Activated CD4-positive, alpha-beta T cell treated with anti-CD3 and anti-CD28 coated beads, Interleukin-2, amount 50 U/mL, for 1 hour (primary cell): Measurements from ENCODE around the gene KATNAL2.
"Not testable (repeated sequence)": the region's sequence is repeated elsewhere in the genome, so short reads cannot be mapped to it uniquely, and the experiment has no call there.

Experiments used
- DNase-seq: peaks from one replicate; pipeline ENCODE4 v3.0.0-alpha.2; 2020

KATNAL2 gene

DNA sequence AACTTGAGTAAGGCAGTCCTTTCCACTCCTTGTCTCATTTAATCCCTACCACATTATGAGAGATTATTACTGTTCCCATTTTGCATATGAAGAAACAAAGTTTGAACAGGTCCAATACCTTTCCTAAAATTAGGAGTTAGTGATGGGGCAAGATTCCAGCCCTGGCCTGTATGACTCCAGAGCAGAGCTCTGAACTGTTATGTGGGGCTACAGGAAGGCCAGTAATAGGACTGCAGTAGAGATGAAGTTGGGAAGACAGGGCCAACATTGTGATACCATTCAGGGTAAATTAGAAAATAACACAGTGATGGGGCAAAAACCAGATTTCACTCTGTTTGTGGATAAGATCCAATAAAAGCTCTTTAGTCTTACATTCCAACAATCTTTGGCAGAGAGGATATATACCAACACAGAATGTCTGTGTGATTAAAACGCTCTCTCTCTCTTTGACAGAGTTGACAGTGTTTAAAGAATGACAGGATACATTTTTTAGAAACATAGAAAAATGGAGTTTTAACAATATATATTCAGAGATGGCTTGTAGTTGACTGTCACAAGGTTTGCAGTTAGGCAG is 22.7 kb downstream of the KATNAL2 start:
- no peak for DNase-seq

DNA sequence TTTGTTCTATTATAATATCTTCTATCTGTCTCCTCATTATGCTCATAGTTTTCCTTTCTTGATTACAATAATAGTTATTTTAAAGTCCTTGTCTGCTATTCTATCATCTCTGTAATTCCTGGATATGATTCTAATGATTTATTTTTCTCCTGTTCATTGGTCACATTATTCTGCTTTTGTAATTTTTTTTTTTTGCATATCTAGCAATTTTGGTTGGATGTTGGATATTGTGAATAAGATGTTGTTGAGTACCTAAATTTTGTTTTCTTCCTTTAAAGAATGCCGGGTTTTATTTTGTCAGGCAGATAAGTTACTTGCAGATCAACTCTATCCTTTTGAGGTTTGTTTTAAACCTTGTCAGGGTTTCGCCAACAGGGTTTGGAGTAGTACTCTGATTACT is 25.2 kb downstream of the KATNAL2 start:
- DNase-seq = no peak

- peak; percentile 35 for DNase-seq
Measured at GRCh38 chr18:46946656-46947282, 29.4 kb downstream of the KATNAL2 start.

- no peak for DNase-seq
Measured at GRCh38 chr18:46950064-46950656, 32.8 kb downstream of the KATNAL2 start.

DNA sequence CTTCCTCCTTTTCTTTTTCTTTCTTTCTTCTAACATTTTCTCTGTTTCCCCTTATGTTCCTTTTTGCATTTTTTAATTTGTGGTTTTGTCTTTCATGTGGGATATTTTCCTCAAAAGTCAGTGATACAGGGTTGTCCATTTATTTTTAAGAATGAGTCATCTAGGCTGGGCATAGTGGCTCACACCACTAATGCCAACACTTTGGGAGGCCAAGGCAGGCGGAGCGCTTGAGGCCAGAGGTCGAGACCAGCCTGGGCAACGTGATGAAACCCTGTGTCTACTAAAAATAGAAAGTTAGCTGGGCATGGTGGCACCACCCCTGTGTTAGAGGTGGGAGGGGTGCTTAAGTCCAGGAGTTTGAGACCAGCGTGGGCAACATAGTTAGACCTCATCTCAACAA is 35.8 kb downstream of the KATNAL2 start:
- no peak for DNase-seq

DNA sequence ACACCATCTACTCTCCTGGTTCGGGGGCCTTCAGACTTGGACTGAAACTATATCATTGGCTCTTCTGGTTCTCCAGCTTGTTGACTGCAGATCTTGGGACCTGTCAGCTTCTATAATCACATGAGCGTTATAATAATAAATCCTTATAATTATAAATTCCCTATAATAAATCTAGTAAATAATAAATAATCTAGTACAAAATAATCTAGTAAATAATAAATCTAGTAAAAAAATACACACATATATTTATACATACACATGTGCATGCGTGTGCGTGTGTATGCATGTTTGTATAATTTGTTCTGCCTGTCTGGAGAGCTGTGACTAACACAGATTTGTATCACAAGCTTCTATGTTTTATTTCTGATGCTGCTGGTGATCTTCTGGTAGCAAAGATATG is 40.8 kb downstream of the KATNAL2 start:
- DNase-seq = no peak

DNA sequence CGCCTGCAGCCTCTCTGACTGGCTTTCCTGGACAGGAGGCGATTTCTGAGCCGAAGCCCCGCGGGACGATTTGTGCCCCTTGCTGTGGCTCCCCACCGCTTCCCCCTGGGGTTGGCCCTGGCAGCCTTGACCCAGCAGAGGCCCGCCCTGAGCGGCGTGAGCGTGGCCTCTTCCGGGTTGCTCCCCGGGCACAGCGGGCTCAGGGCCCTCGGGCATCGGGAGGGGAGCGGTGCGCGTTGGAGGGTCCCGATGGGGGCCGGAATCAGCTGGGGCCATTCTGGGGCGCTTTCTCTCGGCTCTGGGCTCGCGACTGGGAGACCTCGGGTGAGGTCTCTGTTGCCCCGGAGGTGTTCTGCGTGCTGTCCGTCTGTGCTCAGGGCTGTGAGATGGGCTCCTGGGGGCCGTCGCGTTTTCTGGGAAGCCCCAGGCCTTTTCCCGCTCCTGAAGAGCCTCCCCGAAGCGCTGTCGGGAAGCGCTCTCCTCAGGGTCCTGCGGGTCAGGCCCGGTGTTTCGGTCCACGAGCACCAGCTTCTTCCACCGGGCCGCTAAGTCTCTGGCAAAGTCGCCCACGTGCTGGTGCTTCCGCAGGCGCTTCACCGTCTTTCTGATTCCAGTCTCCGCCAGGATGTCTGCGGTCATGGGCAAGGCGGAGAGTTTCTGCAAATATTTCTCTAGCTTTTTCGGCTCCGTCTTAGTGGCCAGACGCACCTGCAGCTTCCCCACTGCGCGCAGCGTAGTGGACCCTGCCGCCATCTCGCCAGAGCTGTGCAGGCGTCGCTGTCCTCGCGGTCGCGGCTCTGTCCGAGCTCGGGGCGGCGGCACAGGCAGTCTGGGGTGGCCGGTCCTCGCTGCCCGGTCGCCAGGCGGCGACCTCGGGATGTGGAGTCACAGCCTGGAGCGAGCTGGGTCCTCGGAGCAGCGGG is 46.5 kb downstream of the KATNAL2 start:
- not testable (repeated sequence) for DNase-seq

DNA sequence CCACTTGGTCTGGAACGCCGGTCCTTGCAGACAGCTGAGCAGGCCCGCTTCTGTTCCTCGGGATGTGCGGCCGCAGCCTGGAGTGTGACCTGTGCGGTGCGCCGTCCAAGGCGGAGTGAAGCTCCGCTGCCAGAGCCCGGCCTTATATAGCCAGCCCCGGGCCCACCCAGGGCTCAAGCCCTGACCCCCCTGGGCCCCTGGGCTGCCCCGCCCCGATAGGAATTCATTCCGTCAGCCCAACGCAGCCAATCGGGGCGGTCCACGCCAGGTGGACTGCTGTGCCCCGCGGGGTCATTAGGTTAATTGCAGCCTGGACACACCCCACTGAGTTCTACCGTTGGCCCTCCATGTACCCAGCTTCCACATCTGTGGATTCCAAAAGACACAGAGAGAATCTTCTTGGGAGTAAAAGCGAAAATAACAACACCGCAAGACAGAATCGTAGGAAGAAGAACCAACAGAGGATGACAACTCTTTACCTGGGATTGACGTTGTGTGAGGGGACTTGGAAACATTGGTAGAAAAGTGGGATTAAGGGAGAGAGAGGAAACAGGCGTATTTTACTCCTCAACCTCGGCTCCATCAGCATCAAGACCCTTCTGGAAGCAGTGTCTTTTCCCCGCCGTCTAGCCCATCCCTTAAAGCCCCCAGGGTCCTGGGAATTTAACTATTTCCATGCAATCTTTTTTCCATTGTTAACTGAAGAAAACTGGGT is 47.3 kb downstream of the KATNAL2 start:
- not testable (repeated sequence) for DNase-seq

- not testable (repeated sequence) for DNase-seq
Measured at GRCh38 chr18:46966266-46966665, 48.9 kb downstream of the KATNAL2 start.

DNA sequence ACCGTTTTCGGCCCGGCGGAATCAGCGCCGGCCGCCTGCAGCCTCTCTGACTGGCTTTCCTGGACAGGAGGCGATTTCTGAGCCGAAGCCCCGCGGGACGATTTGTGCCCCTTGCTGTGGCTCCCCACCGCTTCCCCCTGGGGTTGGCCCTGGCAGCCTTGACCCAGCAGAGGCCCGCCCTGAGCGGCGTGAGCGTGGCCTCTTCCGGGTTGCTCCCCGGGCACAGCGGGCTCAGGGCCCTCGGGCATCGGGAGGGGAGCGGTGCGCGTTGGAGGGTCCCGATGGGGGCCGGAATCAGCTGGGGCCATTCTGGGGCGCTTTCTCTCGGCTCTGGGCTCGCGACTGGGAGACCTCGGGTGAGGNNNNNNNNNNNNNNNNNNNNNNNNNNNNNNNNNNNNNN is 52.1 kb downstream of the KATNAL2 start:
- DNase-seq = not testable (repeated sequence)

DNA sequence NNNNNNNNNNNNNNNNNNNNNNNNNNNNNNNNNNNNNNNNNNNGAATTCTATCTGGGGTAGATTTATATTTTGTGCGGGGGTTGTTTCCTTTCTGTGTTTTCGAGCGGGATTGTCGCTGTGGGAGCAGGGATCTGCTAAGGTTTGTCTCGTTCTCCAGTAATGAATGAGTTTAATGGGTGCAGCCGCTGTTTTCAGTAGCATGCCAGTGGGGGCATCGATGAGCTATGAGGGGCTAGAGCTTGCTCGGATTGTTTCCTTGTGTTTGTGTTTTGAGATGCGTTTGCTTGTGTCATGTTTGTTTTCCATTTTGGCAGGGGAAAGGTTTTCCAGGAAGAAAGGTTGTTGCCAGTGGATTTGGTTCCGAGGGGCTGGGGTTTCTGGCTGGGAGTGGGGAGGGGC is 102.5 kb downstream of the KATNAL2 start:
- DNase-seq = not testable (repeated sequence)

DNA sequence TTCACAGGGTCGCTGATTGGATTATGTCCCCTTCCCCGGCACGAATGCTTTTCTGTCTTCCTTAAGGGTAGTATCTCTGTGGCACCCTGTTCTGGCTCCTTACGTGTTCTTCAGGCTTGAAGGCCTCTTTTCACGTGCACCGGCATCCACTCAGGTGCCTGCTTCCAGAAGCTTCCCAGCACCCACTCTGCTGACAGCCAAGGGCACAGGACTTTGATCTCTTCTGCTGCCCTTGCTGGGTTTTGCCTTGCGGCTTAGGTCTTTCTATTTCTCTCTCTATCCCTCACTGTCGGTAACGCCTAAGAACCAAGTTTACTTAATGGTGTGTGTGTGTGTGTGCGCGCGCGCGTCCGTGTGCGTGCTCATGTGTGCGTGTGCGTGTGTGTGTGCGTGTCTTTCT is 103.4 kb downstream of the KATNAL2 start:
- DNase-seq = not testable (repeated sequence)

DNA sequence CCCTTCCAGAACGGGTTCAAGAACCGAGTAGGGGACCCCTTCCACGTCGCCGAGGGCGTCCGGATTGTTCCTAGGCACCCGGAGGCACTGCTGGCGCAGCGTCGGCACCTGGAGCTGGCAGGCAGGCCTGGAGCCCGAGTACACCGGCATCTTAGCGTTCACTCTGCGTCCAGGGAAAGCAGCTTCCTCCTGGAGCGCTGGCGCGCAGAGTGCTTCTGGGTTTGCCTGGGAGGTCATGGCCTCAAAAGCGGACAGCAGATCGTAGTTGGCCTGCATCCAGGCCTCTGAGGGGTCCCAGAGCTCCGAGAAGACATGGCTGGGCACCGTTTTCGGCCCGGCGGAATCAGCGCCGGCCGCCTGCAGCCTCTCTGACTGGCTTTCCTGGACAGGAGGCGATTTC is 105.4 kb downstream of the KATNAL2 start:
- not testable (repeated sequence) for DNase-seq

DNA sequence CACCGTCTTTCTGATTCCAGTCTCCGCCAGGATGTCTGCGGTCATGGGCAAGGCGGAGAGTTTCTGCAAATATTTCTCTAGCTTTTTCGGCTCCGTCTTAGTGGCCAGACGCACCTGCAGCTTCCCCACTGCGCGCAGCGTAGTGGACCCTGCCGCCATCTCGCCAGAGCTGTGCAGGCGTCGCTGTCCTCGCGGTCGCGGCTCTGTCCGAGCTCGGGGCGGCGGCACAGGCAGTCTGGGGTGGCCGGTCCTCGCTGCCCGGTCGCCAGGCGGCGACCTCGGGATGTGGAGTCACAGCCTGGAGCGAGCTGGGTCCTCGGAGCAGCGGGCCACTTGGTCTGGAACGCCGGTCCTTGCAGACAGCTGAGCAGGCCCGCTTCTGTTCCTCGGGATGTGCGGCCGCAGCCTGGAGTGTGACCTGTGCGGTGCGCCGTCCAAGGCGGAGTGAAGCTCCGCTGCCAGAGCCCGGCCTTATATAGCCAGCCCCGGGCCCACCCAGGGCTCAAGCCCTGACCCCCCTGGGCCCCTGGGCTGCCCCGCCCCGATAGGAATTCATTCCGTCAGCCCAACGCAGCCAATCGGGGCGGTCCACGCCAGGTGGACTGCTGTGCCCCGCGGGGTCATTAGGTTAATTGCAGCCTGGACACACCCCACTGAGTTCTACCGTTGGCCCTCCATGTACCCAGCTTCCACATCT is 106.5 kb downstream of the KATNAL2 start:
- not testable (repeated sequence) for DNase-seq

DNA sequence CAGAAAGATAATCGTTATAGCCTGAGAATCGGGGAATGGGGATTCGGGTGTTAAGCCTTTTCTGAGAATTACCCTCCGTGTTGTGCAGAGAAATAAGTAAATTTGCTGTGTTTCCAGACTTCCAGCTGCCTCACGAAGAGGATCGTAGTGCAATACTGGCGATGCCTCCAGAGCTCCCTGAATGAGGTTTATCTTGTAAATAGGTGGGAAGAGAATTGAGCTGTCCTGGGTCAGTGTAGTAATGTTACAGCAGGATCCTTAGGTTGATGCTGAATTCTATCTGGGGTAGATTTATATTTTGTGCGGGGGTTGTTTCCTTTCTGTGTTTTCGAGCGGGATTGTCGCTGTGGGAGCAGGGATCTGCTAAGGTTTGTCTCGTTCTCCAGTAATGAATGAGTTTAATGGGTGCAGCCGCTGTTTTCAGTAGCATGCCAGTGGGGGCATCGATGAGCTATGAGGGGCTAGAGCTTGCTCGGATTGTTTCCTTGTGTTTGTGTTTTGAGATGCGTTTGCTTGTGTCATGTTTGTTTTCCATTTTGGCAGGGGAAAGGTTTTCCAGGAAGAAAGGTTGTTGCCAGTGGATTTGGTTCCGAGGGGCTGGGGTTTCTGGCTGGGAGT is 108.3 kb downstream of the KATNAL2 start:
- DNase-seq = not testable (repeated sequence)

DNA sequence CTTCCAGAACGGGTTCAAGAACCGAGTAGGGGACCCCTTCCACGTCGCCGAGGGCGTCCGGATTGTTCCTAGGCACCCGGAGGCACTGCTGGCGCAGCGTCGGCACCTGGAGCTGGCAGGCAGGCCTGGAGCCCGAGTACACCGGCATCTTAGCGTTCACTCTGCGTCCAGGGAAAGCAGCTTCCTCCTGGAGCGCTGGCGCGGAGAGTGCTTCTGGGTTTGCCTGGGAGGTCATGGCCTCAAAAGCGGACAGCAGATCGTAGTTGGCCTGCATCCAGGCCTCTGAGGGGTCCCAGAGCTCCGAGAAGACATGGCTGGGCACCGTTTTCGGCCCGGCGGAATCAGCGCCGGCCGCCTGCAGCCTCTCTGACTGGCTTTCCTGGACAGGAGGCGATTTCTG is 111.3 kb downstream of the KATNAL2 start:
- DNase-seq = not testable (repeated sequence)

- not testable (repeated sequence) for DNase-seq
Measured at GRCh38 chr18:47029684-47030353, 112.4 kb downstream of the KATNAL2 start.

DNA sequence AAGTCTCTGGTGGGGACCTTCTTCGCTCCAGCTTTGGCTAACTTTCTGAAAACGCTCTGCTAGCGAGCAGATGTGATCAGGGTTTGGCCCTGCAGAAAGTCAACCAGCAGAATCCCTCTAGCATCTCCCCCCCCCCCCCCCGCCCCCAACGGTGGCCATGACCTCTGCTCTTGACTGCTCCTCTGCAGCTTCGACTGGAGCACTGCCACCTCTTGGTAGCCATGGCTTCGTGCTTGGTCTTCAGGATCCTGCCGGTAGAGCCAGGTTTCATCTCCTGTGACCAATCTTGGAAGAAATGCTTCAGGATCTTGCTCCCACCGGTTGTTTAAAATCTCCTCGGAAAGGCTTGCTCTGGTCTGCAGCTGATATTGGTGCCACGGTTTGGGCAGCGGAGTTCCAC is 113.5 kb downstream of the KATNAL2 start:
- not testable (repeated sequence) for DNase-seq

GRCh38 chr18:47032945-47033344 is 115.5 kb downstream of the KATNAL2 start:
- DNase-seq = no peak

- DNase-seq = not testable (repeated sequence)
Measured at GRCh38 chr18:47034591-47034990, 117.2 kb downstream of the KATNAL2 start.

GRCh38 chr18:47035156-47035671 is 117.8 kb downstream of the KATNAL2 start, which contains the start of gene ELOA2:
ELOA2 (minus strand) TSS chr18:47035621; CDS start chr18:47035264, 357 bp downstream.
- DNase-seq = no peak
